ENCODE measurements around the gene OMD. TPM values are rescaled to one million over a fixed set of nuclear protein-coding genes. Genes with fewer than 3 reads are reported as not detected.

The OMD gene, protein sequence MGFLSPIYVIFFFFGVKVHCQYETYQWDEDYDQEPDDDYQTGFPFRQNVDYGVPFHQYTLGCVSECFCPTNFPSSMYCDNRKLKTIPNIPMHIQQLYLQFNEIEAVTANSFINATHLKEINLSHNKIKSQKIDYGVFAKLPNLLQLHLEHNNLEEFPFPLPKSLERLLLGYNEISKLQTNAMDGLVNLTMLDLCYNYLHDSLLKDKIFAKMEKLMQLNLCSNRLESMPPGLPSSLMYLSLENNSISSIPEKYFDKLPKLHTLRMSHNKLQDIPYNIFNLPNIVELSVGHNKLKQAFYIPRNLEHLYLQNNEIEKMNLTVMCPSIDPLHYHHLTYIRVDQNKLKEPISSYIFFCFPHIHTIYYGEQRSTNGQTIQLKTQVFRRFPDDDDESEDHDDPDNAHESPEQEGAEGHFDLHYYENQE
- total RNA-seq: 4.1 TPM

DNA sequence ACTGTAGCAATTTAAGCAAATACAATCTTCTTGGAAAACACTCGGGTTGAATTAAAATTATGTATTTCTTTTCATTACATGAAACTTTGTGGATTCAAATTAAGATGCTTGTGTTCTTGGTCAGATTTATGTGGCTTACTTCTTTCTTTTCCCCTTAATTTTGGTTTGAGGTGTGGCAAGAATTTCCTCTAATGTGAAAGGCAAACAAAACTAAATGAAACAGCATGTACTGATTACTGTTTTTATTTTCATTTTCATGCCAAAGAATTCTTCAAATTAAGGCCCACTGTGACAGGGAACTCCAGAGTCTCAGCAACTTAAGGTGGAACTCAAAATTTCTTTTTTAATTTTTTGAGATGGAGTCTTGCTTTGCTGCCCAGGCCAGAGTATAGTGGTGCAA is at the start of gene OMD:
OMD (minus strand) TSS at position 132 of the 400 bp plus-strand sequence. CDS start 6,913 bp downstream, outside the sequence.

DNA sequence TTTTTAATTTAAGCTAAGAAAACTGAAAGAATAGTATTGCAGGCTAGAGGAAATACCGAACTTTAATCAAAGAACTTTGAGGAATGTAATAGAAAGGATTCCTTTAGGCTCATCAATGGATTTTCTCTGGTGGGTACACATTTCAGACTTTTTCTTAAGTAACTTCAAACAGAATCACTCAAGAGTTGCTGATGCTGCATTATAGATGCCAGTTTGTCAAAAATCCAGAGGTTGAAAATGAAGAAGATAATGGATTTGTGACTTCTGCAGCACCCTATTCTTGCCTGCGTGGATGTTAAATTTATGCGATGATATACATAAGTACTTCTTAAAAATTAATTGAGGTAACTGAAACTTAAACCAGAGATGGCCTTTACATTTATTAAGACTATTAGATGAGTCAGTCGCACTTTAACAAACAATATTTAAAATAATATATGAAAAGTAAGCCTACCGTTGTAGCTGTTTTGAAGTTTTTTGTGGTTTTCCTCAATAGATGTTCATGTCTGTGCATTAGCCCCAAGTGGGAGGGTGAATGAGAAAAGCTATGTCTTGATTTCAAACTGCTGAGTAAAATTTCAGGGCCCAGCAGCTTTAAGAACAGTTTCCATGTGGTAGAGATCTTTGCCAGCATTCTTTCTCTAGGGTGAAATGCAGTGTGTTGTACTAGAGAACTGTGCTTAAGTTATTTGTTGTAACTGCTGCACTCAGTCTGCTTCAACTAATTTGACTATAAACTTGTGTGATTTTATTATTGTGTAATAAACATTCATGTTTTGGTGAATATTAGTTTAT is 20.0 kb downstream of the OMD start, which contains the start of gene OGN:
OGN (minus strand) TSS at position 537 of the 795 bp plus-strand sequence. CDS start 1,171 bp downstream, outside the sequence.

Other genes starting within 250 kb of the OMD start
- 137 TPM for gene IARS1, start 130.8 kb downstream of the OMD start, total RNA-seq
- gene NOL8, start 99.1 kb downstream of the OMD start, total RNA-seq: 18.5 TPM
- 6.6 TPM for gene CENPP, start 98.5 kb downstream of the OMD start, total RNA-seq
- gene OGN, start 19.9 kb downstream of the OMD start, total RNA-seq: 46.5 TPM
- gene ASPN, start 58.0 kb upstream of the OMD start, total RNA-seq: 33.7 TPM
- 28.6 TPM for gene ECM2, start 111.5 kb upstream of the OMD start, total RNA-seq
- gene IPPK, start 245.7 kb upstream of the OMD start, total RNA-seq: 7.2 TPM